ENCODE results near the gene CIDEC.
"Not testable (repeated sequence)": the region's sequence is repeated elsewhere in the genome, so short reads cannot be mapped to it uniquely, and the experiment has no call there.

CIDEC gene

GRCh38 chr3:9859530-9860025 is 20.5 kb downstream of the CIDEC start:
- Histone ChIP-seq H3K4me3 (ENCODE audit: low read depth, low read length) (no peak overlapping the region), H3K27ac (no peak overlapping the region), H3K36me3 (replicated peaks) (no peaks in the 10 kb centered on the region), H3K27me3 (replicated peaks) (no peaks in the 10 kb centered on the region)
- no peak for TF ChIP-seq CTCF (IDR thresholded peaks at IDR 0.05; ENCODE audit: low read depth, low read length, missing control alignments)
- DNase-seq: no peak
- in situ Hi-C loops (cut with HindIII; ENCODE audit: low pct_ligation_motif_present, low sequenced_read_pairs): no loop called here

- H3K36me3 ChIP-seq (replicated peaks): no peaks in the 10 kb centered on the region
- DNase-seq: no peak
- in situ Hi-C loops (cut with HindIII; ENCODE audit: low pct_ligation_motif_present, low sequenced_read_pairs): no loop called here
- no peak overlapping the region for H3K27ac ChIP-seq
- no peak overlapping the region for H3K4me3 ChIP-seq (ENCODE audit: low read depth, low read length)
- TF ChIP-seq CTCF (IDR thresholded peaks at IDR 0.05; ENCODE audit: low read depth, low read length, missing control alignments): no peak
- peaks cover 6% of the 10 kb centered on the region for H3K27me3 ChIP-seq (replicated peaks)
Observed at GRCh38 chr3:9855594-9855993, 24.5 kb downstream of the CIDEC start.

DNA sequence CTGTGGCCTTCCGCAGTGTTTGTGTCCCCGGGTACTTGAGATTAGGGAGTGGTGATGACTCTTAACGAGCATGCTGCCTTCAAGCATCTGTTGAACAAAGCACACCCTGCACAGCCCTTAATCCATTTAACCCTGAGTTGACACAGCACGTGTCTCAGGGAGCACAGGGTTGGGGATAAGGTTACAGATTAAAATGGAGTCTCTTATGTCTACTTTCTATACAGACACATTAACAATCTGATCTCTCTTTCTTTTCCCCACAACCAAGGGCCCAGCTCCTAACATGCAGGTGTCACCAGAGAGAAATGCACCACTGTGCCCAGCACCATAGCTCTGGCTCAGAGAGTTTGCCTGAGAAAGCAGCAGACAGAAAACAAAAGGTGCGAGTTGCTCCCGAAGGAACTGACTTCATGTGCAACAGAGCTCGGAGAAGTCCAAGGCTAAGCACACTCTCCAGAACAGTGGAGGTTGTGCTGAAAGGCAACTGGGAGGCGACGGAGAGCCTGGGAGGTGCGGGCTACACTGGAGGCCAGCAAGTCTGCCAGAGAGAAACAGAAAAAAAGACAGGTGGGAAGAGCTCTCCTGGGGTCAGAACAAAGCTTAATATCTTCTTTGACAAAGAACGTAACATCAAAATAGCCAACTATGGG is 25.6 kb downstream of the CIDEC start:
- H3K4me3 ChIP-seq (ENCODE audit: low read depth, low read length); H3K27ac ChIP-seq; H3K27me3 ChIP-seq (replicated peaks); DNase-seq; H3K36me3 ChIP-seq (replicated peaks); in situ Hi-C loops (cut with HindIII; ENCODE audit: low pct_ligation_motif_present, low sequenced_read_pairs): not testable (repeated sequence)

- no peak for TF ChIP-seq CTCF (IDR thresholded peaks at IDR 0.05; ENCODE audit: low read depth, low read length, missing control alignments)
- DNase-seq: no peak
- H3K27ac ChIP-seq: no peak overlapping the region
- no peaks in the 10 kb centered on the region for H3K36me3 ChIP-seq (replicated peaks)
- peaks cover 6% of the 10 kb centered on the region for H3K27me3 ChIP-seq (replicated peaks)
- in situ Hi-C loops (cut with HindIII; ENCODE audit: low pct_ligation_motif_present, low sequenced_read_pairs): no loop called here
- H3K4me3 ChIP-seq (ENCODE audit: low read depth, low read length): no peak overlapping the region
Observed at GRCh38 chr3:9852528-9852927, 27.5 kb downstream of the CIDEC start.

- in situ Hi-C loops (cut with HindIII; ENCODE audit: low pct_ligation_motif_present, low sequenced_read_pairs); DNase-seq; H3K36me3 ChIP-seq (replicated peaks); H3K27me3 ChIP-seq (replicated peaks); H3K4me3 ChIP-seq (ENCODE audit: low read depth, low read length); H3K27ac ChIP-seq: not testable (repeated sequence)
Observed at GRCh38 chr3:9851926-9852325, 28.1 kb downstream of the CIDEC start.

GRCh38 chr3:9851383-9851782 is 28.7 kb downstream of the CIDEC start:
- H3K27me3 ChIP-seq (replicated peaks); DNase-seq; H3K36me3 ChIP-seq (replicated peaks); H3K4me3 ChIP-seq (ENCODE audit: low read depth, low read length); H3K27ac ChIP-seq; in situ Hi-C loops (cut with HindIII; ENCODE audit: low pct_ligation_motif_present, low sequenced_read_pairs): not testable (repeated sequence)

GRCh38 chr3:9848860-9849259 is 31.2 kb downstream of the CIDEC start:
- peak; percentile 44 for TF ChIP-seq CTCF (IDR thresholded peaks at IDR 0.05; ENCODE audit: low read depth, low read length, missing control alignments)
- H3K27me3 ChIP-seq (replicated peaks); H3K36me3 ChIP-seq (replicated peaks); H3K4me3 ChIP-seq (ENCODE audit: low read depth, low read length); H3K27ac ChIP-seq; DNase-seq; in situ Hi-C loops (cut with HindIII; ENCODE audit: low pct_ligation_motif_present, low sequenced_read_pairs): not testable (repeated sequence)

- H3K27ac ChIP-seq; H3K36me3 ChIP-seq (replicated peaks); H3K27me3 ChIP-seq (replicated peaks); H3K4me3 ChIP-seq (ENCODE audit: low read depth, low read length); in situ Hi-C loops (cut with HindIII; ENCODE audit: low pct_ligation_motif_present, low sequenced_read_pairs); DNase-seq: not testable (repeated sequence)
Observed at GRCh38 chr3:9847870-9848269, 32.2 kb downstream of the CIDEC start.
